ENCODE results near the gene HNRNPK.

HNRNPK gene

GRCh38 chr9:83979812-83980394 lies at the start of gene HNRNPK:
Gene HNRNPK (minus strand): TSS chr9:83980215. CDS start chr9:83978252, 1,963 bp downstream.
- peak; percentile 96 for DNase-seq (ENCODE audit: low spot score)

- no peak for DNase-seq (ENCODE audit: low spot score)
Measured at GRCh38 chr9:84027201-84027600, 47.2 kb upstream of the HNRNPK start.

GRCh38 chr9:84024041-84024575 lies 44.1 kb upstream of the HNRNPK start:
- DNase-seq (ENCODE audit: low spot score): no peak

GRCh38 chr9:84007662-84008061 lies 27.6 kb upstream of the HNRNPK start:
- no peak for DNase-seq (ENCODE audit: low spot score)

GRCh38 chr9:84003246-84003645 lies 23.2 kb upstream of the HNRNPK start:
- no peak for DNase-seq (ENCODE audit: low spot score)

- no peak for DNase-seq (ENCODE audit: low spot score)
Measured at GRCh38 chr9:84002344-84002743, 22.3 kb upstream of the HNRNPK start.

GRCh38 chr9:84001621-84002020 lies 21.6 kb upstream of the HNRNPK start:
- no peak for DNase-seq (ENCODE audit: low spot score)

- DNase-seq (ENCODE audit: low spot score): no peak
Measured at GRCh38 chr9:84000186-84000585, 20.2 kb upstream of the HNRNPK start.

GRCh38 chr9:83999141-83999918 lies 19.3 kb upstream of the HNRNPK start:
- no peak for DNase-seq (ENCODE audit: low spot score)

- DNase-seq (ENCODE audit: low spot score): no peak
Measured at GRCh38 chr9:83996126-83996525, 16.1 kb upstream of the HNRNPK start.

- DNase-seq (ENCODE audit: low spot score): no peak
Measured at GRCh38 chr9:83992901-83993300, 12.9 kb upstream of the HNRNPK start.

GRCh38 chr9:83992407-83992806 lies 12.4 kb upstream of the HNRNPK start:
- no peak for DNase-seq (ENCODE audit: low spot score)

GRCh38 chr9:83991355-83991754 lies 11.3 kb upstream of the HNRNPK start:
- DNase-seq (ENCODE audit: low spot score): no peak

- DNase-seq (ENCODE audit: low spot score): no peak
Measured at GRCh38 chr9:83988411-83988810, 8.4 kb upstream of the HNRNPK start.

GRCh38 chr9:83987402-83987791 lies 7.4 kb upstream of the HNRNPK start:
- no peak for DNase-seq (ENCODE audit: low spot score)

GRCh38 chr9:83986765-83987401 lies 6.9 kb upstream of the HNRNPK start:
- DNase-seq (ENCODE audit: low spot score): no peak

- no peak for DNase-seq (ENCODE audit: low spot score)
Measured at GRCh38 chr9:83986195-83986594, 6.2 kb upstream of the HNRNPK start.

- DNase-seq (ENCODE audit: low spot score): no peak
Measured at GRCh38 chr9:83981126-83981871, 1.3 kb upstream of the HNRNPK start.

- DNase-seq (ENCODE audit: low spot score): peak; percentile 97
Measured at GRCh38 chr9:83980395-83981125, 545 bp upstream of the HNRNPK start, which contains the start of gene RMI1. Gene RMI1 (plus strand): TSS chr9:83980805. CDS start chr9:84000987, 20,182 bp downstream.

- peak; percentile 78 for DNase-seq (ENCODE audit: low spot score)
Measured at GRCh38 chr9:83978992-83979811, 813 bp downstream of the HNRNPK start.

- DNase-seq (ENCODE audit: low spot score): no peak
Measured at GRCh38 chr9:83977196-83977595, 2.8 kb downstream of the HNRNPK start.
